Skin of body (tissue), 2 donors: ENCODE measurements around the gene RPTN. TPM values are rescaled to one million over a fixed set of nuclear protein-coding genes. Genes with fewer than 3 reads are reported as not detected.
"Not testable (repeated sequence)": the region's sequence is repeated elsewhere in the genome, so short reads cannot be mapped to it uniquely, and the experiment has no call there.

Experiments
- DNase-seq: peaks from one replicate; lab custom pipeline; 2025; lab: John Stamatoyannopoulos, UW
- total RNA-seq: library from RNA; depleted of rRNA; stranded (reverse); fragments of >200 nt; gene quantifications from one replicate; pipeline ENCODE4 v1.2.3, GENCODE V29; 2014

Gene RPTN
- total RNA-seq, 1 donor from 2014 or later = 4.4 TPM

DNA sequence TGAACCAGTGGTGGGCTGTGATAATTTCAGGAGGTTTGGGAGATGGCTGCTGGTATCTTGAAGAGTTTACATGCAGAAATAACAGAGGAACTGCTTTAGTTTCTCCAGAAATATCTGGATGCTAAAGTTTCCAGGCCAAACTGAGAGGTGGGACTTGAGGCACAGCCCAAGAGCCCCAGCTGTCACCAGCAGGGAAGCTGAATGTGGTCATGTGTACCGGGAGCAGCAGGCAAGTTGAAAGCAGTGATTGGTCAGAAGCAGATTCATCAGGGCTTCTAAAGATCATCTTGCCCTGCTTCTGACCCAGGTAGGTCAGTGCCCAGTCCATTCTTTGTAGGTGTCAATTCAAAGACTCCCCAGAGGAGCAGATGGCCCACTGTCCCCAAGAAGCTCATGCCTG is 7.9 kb upstream of the RPTN start:
- no peak for DNase-seq

- no peak for DNase-seq
Observed at GRCh38 chr1:152165286-152166077, 6.5 kb upstream of the RPTN start.

DNA sequence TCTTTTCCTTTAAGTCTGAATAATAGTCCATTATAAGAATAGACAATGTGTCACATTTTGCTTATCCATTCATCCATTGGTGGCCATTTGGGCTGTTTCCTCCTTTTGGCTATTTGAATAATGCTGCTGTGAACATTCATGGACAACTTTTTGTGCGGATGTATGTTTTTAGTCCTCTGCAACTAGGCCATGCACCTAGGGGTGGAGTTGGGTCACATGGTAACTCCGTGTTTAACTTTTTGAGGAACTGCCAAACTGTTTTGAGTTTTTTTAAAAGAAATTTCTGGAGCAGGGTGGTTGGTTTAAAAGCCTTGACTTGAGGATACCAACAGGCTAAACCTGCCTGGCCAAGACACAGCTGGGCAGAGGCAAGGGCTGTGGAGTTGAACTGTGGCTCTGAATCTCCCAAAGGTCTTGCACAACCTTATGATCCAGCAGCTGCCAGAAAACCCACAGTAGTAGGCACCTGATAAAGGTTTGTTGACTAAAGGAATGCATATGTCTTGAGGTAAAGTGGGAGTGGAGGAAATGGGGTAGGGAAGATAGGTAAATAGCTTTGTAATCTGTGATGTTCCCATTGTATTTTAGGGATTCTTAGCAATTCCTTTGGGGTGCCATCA is 5.6 kb upstream of the RPTN start:
- DNase-seq = no peak

GRCh38 chr1:152162792-152163463 is 3.9 kb upstream of the RPTN start:
- no peak for DNase-seq

DNA sequence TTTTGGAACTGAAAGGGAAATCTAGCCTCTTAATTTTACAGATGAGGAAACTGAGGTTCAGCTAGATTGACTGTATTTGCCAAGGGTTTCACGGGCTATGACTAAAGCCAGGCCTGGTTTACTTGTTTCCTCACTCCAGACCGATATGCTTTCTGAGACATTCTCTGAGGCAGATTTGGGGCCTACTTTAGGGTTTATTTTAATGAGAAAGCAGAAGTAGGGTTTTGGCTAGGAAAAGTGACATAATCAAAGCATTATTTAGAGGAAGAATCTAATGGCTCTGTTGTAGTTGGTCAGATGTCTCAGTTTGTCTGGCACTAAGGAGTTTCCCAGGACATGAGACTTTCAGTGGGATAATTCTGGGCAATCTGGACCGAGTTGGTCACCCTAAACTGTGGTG is 1.5 kb upstream of the RPTN start:
- DNase-seq = no peak

DNA sequence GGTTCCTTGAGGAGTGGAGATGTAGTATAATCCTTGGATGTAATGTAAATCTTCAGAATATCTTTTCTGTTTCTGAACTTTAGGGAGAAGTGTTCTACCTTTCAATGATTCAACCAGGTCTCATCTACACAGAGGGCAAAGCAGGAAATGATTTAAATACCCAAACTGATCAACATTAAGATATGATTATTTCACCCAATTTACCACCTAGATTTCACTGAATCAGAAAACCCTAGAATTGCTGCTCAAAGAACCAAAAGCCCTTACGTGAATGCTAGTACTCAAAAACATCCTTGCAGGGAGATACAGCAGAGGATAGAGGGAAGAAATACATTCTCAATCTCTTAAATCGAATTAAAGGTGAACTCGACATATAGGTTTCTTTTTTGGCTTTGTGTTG is 5.0 kb downstream of the RPTN start:
- no peak for DNase-seq

DNA sequence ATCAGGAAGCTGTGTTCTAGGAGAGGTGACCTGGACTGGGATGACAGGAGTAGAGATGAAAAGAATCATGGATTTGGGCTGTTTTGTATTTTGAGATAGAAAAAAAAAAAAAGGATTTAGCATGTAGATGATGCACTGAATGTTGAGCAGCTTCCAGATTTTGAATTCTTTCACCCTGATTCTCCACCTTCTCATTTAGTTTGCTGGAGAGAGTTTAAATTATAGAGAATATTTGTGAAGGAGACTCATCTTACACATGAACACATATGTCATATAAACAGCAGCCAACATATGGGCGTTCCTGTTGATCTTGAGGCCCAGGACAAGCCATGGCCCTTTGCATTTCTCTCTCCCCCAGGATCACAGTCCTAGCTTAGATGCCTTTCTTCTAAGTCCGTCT is 7.4 kb downstream of the RPTN start:
- no peak for DNase-seq

- DNase-seq = no peak
Observed at GRCh38 chr1:152148981-152149380, 10.0 kb downstream of the RPTN start.

DNA sequence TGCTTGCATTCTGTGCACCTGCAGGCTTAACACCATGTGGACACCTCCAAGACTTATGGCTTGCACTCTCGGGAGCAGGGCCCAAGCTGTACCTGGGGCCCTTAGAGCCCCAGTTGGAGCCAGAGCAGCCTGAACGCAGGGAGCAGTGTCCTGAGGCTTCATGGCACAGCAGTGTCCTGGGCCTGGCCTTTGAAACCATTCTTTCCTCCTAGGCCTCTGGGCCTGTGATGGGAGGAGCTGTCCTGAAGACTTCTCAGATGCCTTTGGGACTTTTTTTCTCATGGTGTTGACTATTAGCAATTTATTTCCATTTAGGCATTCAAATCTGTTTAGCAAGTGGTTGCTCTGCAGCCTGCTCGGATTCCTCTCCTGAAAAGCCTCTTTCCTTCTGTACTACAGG is 11.0 kb downstream of the RPTN start:
- no peak for DNase-seq

DNA sequence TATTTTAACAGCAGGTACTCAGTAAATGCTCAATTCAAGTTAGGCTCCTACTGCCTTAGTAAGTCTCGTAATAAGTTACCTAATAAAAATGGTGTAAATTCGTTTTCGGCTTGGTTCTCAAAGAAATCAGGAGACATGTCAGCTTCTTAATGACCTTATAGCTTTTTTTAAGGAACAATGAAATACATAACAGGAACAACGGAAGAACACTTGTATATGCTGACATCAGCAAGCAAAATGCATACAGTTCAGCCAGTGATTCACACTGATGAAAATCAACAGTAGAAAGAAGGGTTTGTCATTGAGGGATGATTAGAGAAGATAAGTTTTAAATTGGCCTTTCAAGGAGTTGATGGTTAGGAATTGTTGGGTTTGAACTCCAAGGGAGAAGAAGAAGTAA is 13.3 kb downstream of the RPTN start:
- no peak for DNase-seq

DNA sequence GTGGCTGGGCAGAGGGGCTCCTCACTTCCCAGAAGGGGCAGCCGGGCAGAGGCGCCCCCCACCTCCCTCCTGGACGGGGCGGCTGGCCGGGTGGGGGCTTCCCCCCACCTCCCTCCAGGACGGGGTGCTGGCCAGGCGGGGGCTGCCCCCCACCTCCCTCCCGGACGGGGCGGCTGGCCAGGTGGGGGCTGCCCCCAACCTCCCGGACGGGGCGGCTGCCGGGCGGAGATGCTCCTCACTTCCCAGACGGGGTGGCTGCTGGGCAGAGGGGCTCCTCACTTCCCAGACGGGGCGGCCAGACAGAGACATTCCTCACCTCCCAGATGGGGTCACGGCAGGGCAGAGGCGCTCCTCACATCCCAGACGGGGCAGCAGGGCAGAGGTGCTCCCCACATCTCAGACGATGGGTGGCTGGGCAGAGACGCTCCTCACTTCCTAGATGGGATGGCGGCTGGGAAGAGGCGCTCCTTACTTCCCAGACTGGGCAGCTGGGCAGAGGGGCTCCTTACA is 14.3 kb downstream of the RPTN start:
- not testable (repeated sequence) for DNase-seq

DNA sequence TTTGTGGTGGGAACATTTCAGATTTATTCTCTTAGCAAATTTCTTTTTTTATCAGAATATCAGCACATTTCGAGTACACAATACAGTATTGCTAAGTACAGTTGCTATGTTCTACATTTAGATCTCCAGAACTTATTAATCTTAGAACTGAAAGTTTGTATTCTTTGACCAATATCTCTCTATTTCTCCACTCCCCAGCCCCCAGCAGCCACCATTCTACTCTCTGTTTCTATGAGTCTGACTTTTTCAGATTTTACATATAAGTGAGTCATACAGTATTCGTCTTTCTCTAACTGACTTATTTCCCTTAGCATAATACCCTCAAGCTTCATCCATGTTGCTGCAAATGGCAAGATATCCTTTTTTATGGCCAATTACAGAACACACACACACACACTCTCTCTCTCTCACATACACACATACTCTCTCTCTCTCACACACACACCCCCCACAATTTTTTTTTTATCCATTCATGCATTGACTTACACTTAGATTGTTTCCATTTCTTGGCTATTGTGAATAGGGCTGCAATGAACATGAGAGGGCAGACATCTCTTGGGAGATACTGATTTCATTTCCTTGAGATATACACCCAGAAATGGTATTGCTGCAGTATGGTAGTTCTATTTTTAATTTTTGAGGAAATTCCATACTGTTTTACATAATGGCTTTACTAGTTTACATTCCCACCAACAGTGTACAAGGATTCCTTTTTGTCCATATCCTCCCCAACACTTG is 15.7 kb downstream of the RPTN start:
- no peak for DNase-seq

DNA sequence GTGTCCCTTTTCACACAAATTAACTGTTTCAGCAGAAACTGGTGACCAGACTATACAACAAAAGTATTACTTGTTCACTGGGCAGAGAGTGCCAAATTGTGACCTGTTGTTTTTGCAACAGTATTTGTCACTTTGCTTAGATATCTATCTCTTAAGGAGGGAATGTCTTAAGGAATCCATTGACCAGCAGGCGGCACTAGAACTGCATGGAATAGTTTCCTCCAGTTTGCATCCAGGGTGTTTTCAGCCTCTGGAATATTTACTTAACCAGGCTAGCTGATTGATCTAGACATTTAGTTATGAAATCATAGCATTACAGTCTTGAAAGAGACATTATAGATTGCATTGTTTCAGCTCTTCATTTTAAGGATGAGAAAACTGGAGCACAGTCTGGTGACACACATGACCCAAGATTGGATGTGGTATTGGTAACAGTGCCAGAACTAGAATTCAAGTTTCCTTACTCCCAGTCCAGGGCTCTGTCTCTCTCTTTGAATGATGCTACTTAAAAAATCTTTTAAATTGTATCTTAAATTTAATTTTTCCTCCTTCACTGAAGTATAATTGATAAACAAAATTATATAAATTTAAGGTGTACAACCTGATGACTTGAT is 16.9 kb downstream of the RPTN start:
- DNase-seq = peak; percentile 7

DNA sequence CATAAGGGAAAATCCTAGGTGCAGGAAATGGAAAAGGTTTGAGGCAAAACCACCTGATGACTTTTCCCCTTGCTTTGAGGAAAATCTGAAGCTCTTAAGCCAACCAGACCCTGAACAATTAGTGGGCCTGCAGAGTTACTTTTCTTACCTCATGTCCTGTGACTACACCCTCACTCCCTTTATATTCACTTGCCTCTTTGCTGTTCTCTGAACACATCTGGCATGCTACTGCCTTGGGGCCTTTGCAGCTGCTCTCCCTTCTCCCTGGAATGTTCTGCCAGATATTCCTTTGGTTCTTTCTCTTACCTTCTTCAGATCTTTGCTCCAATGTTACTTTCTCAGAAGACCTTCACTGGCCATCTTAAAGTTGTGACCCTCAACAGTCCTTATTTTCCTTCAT is 21.8 kb downstream of the RPTN start:
- DNase-seq = no peak

DNA sequence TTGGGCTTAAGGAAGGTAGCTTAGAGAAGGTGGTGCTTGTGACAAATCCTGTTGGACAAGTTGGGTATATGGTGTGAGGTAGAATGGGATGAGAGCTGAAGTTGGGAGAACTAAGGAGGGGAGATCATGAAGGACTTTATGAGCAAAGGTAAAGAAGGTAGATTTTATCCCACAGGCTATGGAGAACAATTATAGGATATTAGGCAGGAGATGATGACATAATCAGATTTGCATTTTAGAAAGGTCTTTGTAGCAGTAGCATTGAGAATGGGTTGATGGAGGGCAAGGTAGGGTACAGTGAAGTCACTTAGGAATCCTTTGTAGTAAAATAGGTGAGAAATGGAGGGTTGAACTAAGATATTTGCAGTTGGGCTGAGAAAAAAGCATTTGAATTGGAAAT is 28.8 kb downstream of the RPTN start:
- no peak for DNase-seq

- no peak for DNase-seq
Observed at GRCh38 chr1:152127673-152128072, 31.4 kb downstream of the RPTN start.

GRCh38 chr1:152125834-152126443 is 33.1 kb downstream of the RPTN start:
- DNase-seq = no peak

- DNase-seq = no peak
Observed at GRCh38 chr1:152118915-152119314, 40.1 kb downstream of the RPTN start.

DNA sequence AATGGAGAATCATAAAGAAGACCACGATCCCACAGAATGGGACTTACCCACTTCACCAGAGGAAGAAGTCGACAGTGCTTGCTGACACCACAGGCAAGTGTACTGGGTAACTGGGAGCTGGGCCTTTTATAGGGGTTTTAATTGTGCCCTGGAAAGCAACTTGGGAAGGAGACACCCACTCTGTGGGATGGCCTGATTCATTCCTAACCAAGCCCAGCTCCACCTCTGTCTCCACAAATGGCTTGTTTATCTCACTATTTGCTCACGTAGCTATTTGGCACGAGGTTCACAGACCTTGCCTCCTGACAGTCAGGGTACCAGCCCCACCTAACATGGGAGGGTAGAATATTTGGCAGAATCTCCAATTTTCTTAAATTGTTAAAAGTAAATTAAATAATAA is 43.7 kb downstream of the RPTN start, which contains the start of gene TCHH:
TCHH (minus strand) TSS at position 101 of the 400 bp plus-strand sequence. CDS start 1,364 bp downstream, outside the sequence.
- DNase-seq = no peak

DNA sequence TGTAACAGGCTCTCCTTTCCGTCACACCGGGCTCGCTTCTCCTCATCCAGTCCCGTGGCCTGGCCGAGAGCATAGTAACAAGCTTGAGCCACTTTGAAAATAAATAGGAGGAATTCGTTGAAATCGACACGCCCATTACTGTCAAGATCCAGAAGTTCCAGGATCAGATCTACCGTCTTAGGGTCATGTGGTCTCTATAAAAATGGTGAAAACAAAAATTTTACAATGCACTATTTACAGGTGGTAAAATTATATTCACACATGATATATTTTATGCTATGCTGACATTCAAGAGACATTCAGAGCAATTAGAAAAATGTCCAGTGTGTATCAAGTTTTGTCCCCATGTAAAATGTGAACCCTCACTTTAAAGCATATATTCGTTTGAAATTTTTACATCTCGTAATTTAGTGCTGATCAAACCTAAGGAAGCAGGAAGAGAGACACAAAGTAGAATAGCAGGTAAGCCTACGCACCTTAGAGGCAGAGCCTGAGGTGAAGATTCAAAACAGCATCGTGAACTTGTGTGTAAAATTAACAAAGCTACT is 46.1 kb downstream of the RPTN start:
- no peak for DNase-seq
